Astrocyte (in vitro differentiated cells and primary cell): Measurements from ENCODE around the gene IP6K1. TPM values are rescaled to one million over a fixed set of nuclear protein-coding genes. Genes with fewer than 3 reads are reported as not detected.

Experiments
- DNase-seq: peaks from one replicate; pipeline ENCODE4 v3.0.0-alpha.2; 2010; ENCODE audit warnings: low read depth
- FAIRE-seq: peaks from 2 replicates; lab custom pipeline; 2011; peaks lifted over from hg19 to GRCh38; lab: Jason Lieb, UNC
- H2AFZ ChIP-seq: 2 replicates; pipeline ENCODE4 v1.6.0; 2012; ENCODE audit warnings: low read depth, low read length, inconsistent platforms
- H3K27ac ChIP-seq: 2 replicates; pipeline ENCODE4 v1.5.1; 2011; ENCODE audit warnings: low read depth, low read length, inconsistent platforms
- H3K27me3 ChIP-seq: 2 replicates; pipeline ENCODE4 v1.6.0; 2011; ENCODE audit warnings: low read length, inconsistent platforms; ENCODE audit not compliant: insufficient read depth
- H3K36me3 ChIP-seq: 2 replicates; pipeline ENCODE4 v1.5.1; 2011; ENCODE audit warnings: low read length, inconsistent platforms; ENCODE audit not compliant: insufficient read depth
- H3K4me1 ChIP-seq: 2 replicates; pipeline ENCODE4 v1.5.1; 2011; ENCODE audit warnings: low read length, inconsistent platforms; ENCODE audit not compliant: insufficient read depth
- H3K4me2 ChIP-seq: 2 replicates; pipeline ENCODE4 v1.6.0; 2012; ENCODE audit warnings: low read length, inconsistent platforms
- H3K4me3 ChIP-seq: 2 replicates; pipeline ENCODE4 v1.5.1; 2011; ENCODE audit warnings: low read depth, mild to moderate bottlenecking, low read length, inconsistent platforms; ENCODE audit not compliant: insufficient read depth
- H3K79me2 ChIP-seq: 2 replicates; pipeline ENCODE4 v1.6.0; 2012; ENCODE audit warnings: mild to moderate bottlenecking, low read length, inconsistent platforms; ENCODE audit not compliant: insufficient read depth
- H3K9ac ChIP-seq: 2 replicates; pipeline ENCODE4 v1.6.0; 2012; ENCODE audit warnings: mild to moderate bottlenecking, low read length, inconsistent platforms
- H3K9me3 ChIP-seq: 2 replicates; pipeline ENCODE4 v1.5.1; 2012; ENCODE audit warnings: low read depth, mild to moderate bottlenecking, low read length, inconsistent platforms; ENCODE audit not compliant: insufficient read depth
- H4K20me1 ChIP-seq: 2 replicates; pipeline ENCODE4 v1.6.0; 2012; ENCODE audit warnings: low read length, inconsistent platforms; ENCODE audit not compliant: insufficient read depth
- H3K27ac Mint-ChIP-seq: one replicate; pipeline ENCODE4 v1.8.0; 2021; ENCODE audit warnings: mild to moderate bottlenecking, mixed read lengths; ENCODE audit not compliant: unreplicated experiment
- H3K27me3 Mint-ChIP-seq: one replicate; pipeline ENCODE4 v1.8.0; 2021; ENCODE audit warnings: low read depth, mixed read lengths; ENCODE audit not compliant: unreplicated experiment
- H3K36me3 Mint-ChIP-seq: one replicate; pipeline ENCODE4 v1.8.0; 2021; ENCODE audit warnings: low read depth, mixed read lengths; ENCODE audit not compliant: unreplicated experiment
- H3K4me1 Mint-ChIP-seq: one replicate; pipeline ENCODE4 v1.8.0; 2021; ENCODE audit warnings: low read depth, mixed read lengths; ENCODE audit not compliant: unreplicated experiment
- H3K4me3 Mint-ChIP-seq: one replicate; pipeline ENCODE4 v1.8.0; 2021; ENCODE audit warnings: mild to moderate bottlenecking, moderate library complexity, mixed read lengths; ENCODE audit not compliant: unreplicated experiment
- H3K9me3 Mint-ChIP-seq: one replicate; pipeline ENCODE4 v1.8.0; 2021; ENCODE audit warnings: mild to moderate bottlenecking, mixed read lengths; ENCODE audit not compliant: unreplicated experiment
- CTCF ChIP-seq: IDR thresholded peaks from 2 replicates; pipeline ENCODE4 v1.5.1; 2011; ENCODE audit warnings: low read depth, mild to moderate bottlenecking, inconsistent platforms, low read length, moderate library complexity; ENCODE audit not compliant: insufficient read depth
- EZH2 ChIP-seq: IDR thresholded peaks from 2 replicates; pipeline ENCODE4 v1.6.1; 2012; ENCODE audit warnings: mild to moderate bottlenecking, low read length, inconsistent platforms; ENCODE audit not compliant: insufficient read depth
- total RNA-seq: library from RNA; stranded (reverse); gene quantifications from 2 replicates; pipeline ENCODE4 v1.2.1, GENCODE V29; 2021

IP6K1 gene
- total RNA-seq, 1 donor from 2014 or later, result 38.3 TPM

- Histone ChIP-seq H3K27me3 (no peaks in the 10 kb centered on the region), H2AFZ (no peak overlapping the region), H3K79me2 (no peaks in the 10 kb centered on the region), H3K27ac (no peak overlapping the region), H3K9ac (no peak overlapping the region), H3K36me3 (no peaks in the 10 kb centered on the region), H3K4me3 (no peak overlapping the region), H4K20me1 (peaks cover 3% of the 10 kb centered on the region), H3K4me1 (peaks cover 21% of the 10 kb centered on the region), H3K9me3 (no peaks in the 10 kb centered on the region), H3K4me2 (no peak overlapping the region)
- Mint-ChIP-seq H3K36me3 (peaks cover 13% of the 10 kb centered on the region), H3K4me1 (peaks cover 22% of the 10 kb centered on the region), H3K27ac (no peak overlapping the region), H3K4me3 (no peak overlapping the region), H3K9me3 (no peaks in the 10 kb centered on the region), H3K27me3 (peaks cover 13% of the 10 kb centered on the region)
- FAIRE-seq, result no peak
- DNase-seq, result no peak
- no peak for TF ChIP-seq EZH2
- no peak for TF ChIP-seq CTCF
These were observed 21.2 kb upstream of the IP6K1 start for GRCh38 chr3:49807431-49808114.

- H3K4me1 ChIP-seq, result peaks cover 21% of the 10 kb centered on the region
- no peak overlapping the region for H2AFZ ChIP-seq
- no peaks in the 10 kb centered on the region for H3K36me3 ChIP-seq
- peaks cover 3% of the 10 kb centered on the region for H4K20me1 ChIP-seq
- Mint-ChIP-seq H3K27ac (no peak overlapping the region), H3K36me3 (peaks cover 10% of the 10 kb centered on the region), H3K9me3 (no peaks in the 10 kb centered on the region), H3K4me1 (peaks cover 22% of the 10 kb centered on the region), H3K27me3 (peaks cover 19% of the 10 kb centered on the region), H3K4me3 (no peak overlapping the region)
- DNase-seq, result no peak
- H3K9ac ChIP-seq, result no peak overlapping the region
- H3K9me3 ChIP-seq, result no peaks in the 10 kb centered on the region
- H3K27me3 ChIP-seq, result no peaks in the 10 kb centered on the region
- FAIRE-seq, result no peak
- H3K79me2 ChIP-seq, result no peaks in the 10 kb centered on the region
- H3K4me3 ChIP-seq, result no peak overlapping the region
- no peak overlapping the region for H3K4me2 ChIP-seq
- TF ChIP-seq CTCF (no peak), EZH2 (no peak)
- no peak overlapping the region for H3K27ac ChIP-seq
These were observed 20.5 kb upstream of the IP6K1 start for GRCh38 chr3:49806850-49807249.
